T-helper 22 cell (primary cell): ENCODE measurements around the gene SUPT3H.

ENCODE experiments used
- DNase-seq: peaks from one replicate; pipeline ENCODE4 v3.0.0-alpha.2; 2020; ENCODE audit warnings: low read depth

Gene SUPT3H

DNA sequence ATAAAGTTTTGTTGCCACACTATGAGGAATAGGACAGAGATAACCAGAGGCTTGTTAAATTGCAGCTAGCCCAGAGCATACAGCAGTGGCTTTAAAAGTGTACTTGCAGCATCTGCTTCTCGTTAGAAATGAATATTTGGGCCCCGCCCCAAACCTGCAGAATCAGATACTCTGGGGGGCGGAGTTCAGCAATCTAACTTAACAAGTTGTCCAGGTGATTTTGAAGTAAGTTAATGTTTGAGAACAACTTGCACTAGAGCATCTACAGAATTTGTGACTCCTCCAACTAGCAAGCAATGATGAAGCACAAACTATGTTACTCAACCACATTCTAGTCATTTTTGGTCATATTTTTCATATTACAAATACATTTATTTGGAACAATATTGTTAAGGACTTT, 10.6 kb upstream of the SUPT3H start:
- DNase-seq: no peak

DNA sequence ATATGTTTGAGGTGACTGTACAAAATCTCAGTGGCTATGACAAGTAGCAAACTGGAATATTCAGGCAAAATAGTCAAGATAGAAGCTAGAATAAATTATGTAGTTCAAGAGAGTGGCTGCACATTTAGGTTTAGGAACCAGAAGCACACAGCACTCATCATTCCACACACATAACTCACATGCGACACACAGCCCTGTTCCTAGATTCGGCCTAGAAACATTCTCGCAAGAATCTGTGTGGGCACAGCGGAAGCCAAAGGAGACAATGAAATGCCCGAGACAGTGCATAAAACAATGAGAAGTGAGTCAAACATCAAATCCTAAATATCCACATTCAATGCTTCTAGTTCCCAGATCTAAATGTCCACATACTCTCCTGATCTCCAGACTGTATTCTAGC, 9.5 kb upstream of the SUPT3H start:
- no peak for DNase-seq

DNA sequence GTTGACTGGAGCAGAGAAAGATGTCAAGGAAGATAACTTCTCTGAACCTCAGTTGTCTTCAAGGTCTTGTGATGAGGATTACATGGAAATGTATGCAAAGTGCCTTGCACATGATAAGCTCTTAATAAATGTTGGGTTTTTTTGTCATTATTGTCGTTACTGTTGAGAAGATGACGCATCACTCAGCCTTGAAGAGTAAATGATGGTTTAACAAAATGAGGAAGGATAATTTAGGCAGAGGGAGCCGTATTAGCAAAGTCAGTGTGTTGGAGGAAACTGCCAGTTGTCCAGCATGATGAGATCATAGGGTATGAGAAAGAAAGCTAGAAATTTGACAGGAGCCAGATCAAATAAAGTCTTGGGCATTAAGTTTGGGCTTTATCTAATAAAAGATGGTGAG, 8.8 kb upstream of the SUPT3H start:
- no peak for DNase-seq

DNA sequence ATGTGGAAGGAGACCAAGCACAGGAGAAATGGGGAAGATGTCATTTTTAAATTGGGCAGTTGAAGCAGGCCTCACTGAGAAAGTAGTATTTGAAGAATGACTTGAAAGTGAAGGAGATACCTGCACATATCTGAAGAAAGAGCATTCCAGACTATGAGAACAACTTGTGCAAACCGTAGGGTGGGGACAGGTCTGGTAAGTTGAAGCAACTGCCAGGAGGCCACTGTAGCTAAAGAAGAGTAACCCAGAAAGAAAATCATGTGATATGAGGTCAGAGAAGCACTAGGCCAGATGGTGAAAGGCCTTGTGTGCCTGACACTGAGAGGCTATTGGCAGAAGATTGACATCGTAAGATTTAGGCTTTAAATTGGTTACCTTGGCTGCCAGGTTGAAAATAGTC, 4.7 kb upstream of the SUPT3H start:
- DNase-seq: no peak

DNA sequence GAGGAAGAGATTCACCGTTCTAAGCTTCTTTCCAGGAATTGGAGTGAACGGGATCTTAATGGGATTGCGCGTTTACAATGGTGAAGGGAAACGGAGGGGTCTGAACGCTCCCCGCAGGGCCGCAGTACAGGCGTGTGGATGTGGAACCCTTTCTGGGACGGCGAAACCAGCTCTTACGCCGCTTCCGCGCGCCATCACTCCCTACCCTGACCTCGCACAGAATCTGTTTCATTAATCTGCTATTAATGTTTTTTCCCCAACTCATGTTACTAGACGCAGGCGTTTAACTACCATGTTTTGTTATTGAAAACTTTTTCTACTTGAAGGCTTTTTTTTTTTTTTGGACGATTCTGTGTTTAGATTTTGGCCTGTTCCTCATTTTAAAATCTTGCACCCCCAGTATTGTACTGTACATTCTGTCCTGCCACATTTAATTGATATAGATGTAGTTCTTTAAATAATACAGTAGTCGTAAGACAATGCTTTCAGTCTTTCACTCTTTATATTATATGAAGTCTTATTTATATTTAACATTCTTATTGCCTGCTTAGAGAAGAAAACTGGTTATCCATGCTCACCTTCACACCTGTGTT, 696 bp upstream of the SUPT3H start:
- DNase-seq: no peak

DNA sequence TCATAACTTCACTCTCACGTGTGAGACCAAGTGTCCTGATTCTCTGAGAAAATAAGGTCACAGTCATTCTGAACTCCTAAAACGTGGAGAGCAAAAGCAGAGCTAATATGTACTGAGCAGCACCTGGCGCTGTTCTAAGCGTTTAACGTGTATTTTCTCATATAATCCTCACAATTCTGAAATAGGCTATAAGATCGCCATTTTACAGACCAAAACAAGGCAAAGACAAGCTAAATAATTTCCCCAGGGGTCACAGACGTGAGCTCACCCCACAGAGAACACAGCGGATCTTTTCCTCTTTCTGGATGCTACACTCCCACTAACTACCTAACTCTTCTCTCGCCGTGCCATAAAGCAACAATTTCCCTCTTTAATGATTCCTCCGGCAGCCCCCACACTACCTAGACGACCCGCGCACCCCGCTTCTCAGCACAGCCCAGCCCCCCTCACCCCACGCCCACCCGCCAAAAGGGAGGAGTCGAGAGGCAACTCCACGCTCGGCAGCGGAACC, 636 bp downstream of the SUPT3H start:
- no peak for DNase-seq

DNA sequence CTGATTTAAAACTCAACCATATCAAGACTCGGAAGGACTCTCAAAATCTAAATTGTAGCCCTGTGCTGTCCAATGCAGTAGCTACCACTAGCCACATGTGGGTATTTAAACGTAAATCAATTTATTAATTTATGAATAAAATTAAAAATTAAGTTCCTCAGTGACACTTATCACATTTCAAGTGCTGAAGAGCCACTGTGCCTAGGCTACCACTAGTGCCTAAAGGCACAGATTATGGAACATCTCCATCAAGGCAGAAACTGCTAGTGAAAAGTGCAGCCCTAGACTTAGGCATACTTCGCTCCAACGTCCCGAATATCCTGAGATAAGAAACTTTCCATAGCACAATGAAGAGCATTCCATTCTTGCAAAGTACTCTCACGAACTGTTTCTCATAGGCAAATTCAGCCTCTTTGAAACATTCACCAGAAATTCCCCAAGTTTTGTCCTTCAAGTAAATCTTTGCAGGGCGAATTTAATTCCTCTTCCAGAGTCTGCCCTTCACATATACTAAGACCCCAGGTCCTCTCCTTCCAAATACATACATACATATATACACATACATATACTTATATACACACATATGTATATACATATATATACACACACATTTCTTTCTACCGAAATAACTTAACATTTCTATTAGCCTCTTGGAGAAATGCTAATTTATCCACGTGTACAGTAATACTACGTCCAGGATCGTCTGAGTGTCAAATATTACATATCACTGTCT, 1.3 kb downstream of the SUPT3H start:
- DNase-seq: no peak

DNA sequence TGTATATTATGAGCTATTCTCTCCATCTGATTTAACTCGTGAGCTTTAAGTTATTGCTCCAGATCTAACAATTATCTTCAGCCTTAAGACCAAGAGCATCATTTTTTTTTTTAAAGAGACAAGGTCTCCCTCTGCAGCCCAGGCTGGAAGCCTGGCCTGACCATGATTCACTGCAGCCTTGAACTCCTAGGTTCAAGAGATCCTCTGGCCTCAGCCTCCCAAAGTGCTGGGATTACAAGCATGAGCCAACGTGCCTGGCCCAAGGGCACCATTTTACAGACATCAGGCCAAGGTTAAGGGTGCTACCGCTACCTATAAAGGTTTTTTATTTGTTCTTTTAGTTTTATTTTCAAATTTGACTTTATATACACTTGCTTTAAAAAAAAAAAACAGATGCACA, 2.3 kb downstream of the SUPT3H start:
- DNase-seq: no peak

DNA sequence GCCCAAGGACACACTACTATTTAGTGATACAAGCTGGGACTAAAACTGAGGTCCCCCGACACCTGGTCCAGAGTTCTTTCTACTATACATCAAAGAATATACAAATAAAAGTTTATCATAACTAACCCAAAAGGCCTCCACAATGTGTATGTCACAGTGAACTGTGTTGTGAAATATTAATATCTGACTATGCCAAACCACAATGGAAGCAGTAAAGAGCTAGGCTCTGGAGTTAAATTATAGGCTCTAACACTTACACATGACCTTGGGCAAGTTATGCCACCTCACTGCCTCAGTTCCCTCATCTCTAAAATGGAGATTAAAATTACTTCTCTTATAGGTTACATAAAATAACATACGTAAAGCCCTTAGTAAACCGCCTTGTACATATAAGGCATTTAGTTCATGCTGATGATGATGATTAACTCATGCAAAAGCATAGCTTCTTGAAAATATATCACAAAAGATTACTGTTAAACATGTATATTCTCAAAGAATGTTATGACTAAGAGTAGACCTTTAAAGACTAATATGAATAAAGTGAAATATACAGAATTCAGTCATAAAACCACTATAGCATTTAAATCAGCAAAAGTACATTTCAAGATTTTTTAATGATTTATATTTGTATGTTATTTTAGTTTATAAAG, 5.7 kb downstream of the SUPT3H start:
- no peak for DNase-seq

DNA sequence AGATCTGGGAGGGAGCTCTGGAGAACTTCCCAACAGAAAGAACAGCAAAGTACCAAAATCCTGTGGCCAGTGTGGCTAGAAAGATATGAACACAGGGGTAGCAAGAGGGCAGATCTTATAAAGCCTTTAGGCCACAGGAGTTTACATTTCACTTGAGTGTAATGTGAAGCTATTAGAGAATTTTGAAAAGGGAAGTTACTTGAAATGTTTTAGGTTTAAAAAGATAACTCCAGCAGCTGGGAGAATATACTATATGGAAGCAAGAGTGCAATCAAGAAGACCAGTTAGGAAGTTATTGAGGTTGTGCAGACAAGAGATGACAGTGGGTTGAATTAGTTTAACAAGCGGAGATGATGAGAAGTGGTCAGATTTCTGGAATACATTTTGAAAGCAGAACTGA, 7.9 kb downstream of the SUPT3H start:
- no peak for DNase-seq

DNA sequence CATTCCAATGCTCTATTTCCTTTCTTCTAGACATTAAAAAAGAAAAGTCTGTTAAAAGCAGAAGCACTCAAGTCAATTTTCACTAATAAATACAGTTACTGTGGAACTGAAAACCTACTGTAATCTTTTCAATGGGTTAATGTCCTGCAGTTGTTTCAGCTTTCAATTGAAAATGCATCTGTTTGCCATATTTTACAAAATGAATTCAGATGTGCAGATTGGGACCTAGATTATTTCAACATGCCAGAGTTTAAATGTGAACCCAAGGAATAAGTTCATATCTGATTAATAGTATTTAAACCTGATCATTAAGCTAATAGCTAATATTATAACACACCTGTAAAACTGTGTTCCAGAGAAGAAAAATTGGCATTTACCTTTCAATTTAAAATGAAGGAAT, 9.7 kb downstream of the SUPT3H start:
- no peak for DNase-seq

DNA sequence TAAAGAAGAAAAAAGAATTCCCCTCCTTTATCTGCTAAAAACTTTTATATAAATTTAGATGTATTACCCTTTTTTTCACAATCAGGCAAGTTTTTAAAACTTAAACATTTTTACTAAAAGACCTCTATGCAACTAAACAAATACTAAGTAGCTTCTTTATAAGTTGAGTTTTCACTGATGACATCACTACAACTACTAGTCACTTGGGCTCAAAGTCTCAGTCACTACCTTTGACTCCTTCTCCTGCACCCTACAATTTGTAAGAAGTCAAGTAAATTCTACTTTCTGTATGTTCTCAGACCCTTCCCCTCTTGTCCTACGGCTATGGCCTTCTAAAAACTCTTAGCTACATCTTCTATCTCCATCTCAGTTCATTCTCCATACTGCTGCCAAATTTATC, 11.2 kb downstream of the SUPT3H start:
- DNase-seq: no peak

DNA sequence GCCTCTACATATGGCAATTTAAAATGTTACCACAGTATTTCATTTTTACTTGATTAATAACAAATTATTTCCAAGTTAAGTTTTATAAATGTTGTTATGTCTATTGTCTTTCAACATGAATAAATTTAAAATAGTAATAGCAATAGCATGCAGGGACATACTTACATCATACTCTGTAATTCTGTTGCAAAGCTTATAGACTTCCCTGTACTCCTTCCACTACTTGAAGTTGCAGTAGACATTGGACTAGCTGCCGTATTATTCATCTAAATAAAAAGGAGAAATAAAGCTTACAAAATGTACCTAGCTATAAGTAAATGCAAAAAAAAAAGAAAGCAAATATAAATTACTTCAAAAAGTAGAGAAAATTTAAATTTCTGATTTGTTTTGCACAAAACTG, 12.7 kb downstream of the SUPT3H start:
- DNase-seq: no peak

DNA sequence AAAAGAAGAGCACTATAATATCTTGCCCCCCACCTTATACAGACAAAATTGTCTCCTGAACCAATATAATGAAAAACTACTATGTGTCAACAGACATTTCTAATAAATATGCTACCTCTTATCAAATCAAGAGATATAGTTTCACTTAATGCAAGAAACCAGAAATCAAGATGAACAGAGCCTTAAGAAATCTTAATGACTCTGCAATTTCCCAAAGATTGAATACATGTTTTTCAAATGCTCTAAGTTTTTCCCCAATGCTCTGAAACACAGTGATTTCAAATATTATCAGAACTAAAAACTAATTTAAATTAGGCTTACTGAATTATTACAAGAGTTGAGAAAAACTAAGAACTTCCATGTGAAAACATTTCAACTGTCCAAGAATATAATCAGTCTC, 13.3 kb downstream of the SUPT3H start:
- no peak for DNase-seq

DNA sequence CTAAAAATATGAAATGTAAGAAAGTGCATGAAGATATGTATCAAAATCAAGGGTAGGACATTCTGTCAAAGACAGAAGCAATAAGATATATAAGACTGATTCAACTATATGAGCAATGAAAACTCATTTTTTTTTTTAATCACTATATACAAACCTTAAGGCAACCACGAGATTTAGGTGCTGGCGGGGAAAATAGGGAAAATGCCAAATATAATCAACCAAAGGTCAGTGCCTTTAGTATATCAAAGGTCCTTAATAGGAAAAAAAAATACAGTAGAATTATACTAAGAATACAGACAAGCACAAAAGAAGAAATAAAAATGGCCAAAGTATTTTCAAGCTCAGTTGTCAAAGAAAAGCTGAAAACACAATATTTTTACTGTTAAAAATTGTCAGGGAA, 24.1 kb downstream of the SUPT3H start:
- no peak for DNase-seq

DNA sequence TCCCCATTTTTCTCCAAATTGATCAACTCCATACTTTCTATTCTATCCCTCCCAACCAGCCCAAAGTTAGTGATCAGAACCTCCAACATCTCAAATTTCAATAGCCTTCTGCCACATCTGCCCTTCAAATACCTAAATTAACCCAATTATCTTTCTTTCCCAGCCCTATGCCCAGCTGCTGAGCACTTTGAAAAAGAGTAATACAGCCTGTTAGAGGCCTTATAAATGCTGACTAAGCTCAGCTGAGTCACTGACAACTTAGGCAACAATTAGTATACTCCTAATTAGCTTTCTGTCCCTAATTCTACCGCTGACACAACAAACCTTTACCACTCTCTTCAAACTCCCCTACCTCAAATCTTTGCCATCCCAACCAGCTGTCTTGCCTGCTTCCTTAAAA, 26.1 kb downstream of the SUPT3H start:
- DNase-seq: no peak

DNA sequence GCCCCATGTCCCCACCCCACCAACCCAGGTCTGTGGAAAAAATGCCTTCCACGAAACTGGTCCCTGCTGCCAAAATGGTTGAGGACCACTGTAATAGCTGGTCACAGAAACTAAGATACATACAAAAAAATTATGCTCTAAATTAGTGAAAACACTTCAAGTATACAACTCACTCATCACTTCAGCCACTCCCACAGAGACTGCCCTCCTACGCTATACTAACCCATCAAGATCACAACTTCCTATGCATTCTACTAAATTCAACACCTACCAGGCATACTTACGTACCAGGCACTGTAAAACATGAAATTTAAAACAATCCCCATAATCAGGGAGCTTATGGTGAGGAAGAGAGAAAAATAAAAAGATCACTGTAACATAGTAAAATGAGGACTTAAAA, 26.7 kb downstream of the SUPT3H start:
- DNase-seq: no peak

DNA sequence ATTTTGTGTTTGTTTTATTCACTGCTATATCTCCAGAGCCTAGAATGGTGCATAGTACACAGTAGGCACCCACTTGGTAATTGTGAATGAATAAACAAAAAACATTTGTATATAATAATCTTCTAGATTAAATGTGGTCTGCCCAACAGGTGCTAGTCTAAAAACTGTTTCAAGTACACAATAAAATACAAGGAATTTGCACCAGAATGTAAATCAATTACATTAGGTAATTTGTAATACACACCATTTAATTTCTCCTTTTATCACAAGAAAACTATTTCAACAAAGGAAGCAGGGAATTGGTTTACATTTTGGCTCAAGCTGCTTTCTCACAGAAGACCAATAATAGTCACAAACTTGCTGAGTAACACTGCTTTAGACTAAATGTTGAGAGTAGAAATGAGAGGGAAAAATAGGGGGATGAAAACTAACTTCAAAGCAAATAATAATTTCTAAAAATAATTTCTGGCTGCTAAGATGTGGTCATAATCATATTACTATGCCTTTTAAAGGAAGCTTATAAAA, 27.5 kb downstream of the SUPT3H start:
- DNase-seq: no peak

DNA sequence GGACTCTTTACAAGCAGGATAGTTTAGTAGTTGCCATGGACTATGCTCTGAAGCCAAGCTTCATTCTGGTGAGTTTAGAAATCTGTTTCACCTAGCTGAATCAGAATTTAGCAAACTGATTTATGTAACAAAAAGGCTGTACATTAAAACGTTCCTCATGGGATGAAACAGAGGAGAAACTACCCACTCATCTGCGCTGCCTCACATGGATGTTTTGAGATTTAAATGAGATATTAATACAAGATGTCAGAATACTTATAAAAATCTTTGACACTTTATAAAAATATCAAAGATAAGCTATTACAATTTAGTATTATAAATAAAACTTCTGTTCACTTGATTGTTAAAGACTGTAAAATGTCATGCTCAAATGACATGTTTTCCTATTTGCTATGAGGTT, 32.8 kb downstream of the SUPT3H start:
- no peak for DNase-seq

DNA sequence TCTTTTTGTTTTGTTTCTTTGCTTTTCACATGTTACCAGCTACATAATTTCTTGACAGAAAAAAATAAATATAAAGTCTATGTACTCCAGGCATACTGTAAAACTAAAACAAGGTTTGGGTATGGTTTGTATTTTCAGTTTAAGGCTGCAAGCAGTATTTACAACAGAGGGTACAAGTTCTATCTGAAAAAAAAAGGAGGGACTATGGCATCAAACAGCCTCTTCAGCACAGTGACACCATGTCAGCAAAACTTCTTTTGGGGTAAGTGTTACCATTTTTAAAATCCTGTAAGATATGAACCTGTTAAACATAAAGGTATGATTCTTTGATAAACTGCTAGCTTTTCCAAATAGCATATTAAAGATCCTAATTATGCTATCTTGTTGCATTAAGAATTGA, 49.2 kb downstream of the SUPT3H start:
- no peak for DNase-seq

DNA sequence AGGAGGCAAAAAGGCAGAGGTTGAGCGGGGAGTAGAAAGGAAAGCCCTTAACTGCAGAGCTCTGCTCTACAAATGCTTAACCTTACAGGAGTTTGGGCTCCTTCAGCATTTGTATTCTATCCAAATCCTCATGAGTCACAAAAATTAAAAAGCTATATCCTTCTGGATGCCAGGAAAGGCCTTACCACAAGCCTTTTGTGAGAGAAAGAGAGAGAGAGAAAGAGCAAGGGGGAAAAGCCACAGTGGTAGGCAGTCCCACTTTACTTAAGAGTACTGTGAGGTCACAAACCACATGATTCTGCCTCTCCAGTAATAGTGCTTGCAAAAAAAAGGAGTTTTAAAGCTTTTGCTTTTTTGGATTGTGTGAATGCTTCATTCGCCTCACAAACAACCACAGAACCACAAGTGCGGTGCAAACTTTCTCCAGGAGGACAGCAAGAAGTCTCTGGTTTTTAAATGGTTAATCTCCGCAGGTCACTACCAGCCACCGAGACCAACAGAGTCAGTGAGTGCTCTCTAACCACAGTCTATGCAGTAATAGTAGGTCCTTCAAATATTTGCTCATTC, 49.7 kb downstream of the SUPT3H start, which contains the start of gene RUNX2:
Gene RUNX2, plus strand, starts transcription at position 375 of the 567 bp plus-strand sequence. CDS start 397 bp downstream, outside the sequence.
- DNase-seq: no peak

DNA sequence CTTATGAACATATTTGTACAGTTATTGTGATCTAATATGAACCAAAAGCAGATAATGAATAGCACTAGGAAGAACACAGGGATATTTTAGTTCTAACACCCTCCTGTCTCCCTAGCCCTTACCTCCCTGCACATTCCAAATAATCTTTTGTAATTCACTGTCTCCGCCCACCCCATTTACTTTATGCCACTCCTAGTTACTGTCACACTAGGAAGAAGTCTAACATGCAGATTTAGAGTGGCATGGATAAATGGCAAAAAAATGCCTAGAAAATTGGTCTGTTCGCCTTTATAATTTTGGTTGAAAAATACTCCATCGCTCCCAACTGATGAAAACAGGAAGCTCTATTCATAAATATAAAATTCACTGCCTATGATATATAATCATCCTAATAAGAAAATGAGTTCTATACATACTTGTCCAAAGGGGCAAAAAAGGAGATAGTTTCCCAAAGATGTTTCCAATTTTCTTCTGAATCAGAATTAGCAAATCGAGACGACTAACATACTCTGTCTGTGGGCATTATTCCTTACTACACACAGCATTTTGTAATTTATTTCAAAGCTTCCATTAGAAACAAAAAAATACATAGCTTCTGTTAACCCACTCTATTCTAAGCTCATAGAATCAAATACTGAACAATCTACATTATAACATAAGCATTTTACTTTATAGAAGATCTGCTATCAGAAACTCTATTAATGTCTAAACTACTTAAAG, 50.9 kb downstream of the SUPT3H start:
- no peak for DNase-seq
